A172 (cell line): ENCODE measurements around the gene RNASEH1. TPM values are rescaled to one million over a fixed set of nuclear protein-coding genes. Genes with fewer than 3 reads are reported as not detected.

Source experiments
- DNase-seq: peaks from one replicate; pipeline ENCODE4 v3.0.0-alpha.2; 2015; ENCODE audit warnings: low spot score
- total RNA-seq: library from RNA; depleted of rRNA; stranded (reverse); fragments of >200 nt; shearing (Covaris generic); gene quantifications from 2 replicates; pipeline ENCODE4 v1.2.3, GENCODE V29; 2014

RNASEH1 gene
- total RNA-seq, 1 experiment from 2014 or later: 61.6 TPM

DNA sequence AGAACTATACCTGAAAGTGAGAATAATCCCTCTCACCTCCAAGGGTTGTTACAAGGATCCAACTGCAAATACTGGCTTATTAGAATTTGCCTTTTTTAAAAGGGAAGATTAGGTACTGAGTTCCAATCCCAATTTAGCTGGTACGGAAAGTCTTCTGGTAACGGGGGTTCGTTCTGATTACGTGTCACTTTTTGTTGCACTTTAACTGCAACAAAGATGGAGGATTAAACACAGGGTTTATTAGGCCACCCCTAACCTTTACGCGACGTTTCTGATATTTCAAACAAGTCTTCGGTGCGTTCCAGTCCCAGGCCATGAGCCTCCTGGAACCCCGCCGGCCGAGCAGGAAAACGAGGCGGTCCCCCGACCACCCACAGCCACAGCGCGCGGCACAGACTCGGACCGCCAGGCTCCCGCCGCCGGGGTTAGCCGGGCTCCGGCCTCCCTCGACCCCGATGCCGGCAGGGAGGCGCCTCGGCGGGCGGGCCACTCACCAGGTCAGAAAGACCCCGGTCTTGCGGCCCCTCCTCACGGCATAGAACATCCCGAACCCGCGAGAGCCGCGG lies 411 bp downstream of the RNASEH1 start:
- peak; percentile 11 for DNase-seq

DNA sequence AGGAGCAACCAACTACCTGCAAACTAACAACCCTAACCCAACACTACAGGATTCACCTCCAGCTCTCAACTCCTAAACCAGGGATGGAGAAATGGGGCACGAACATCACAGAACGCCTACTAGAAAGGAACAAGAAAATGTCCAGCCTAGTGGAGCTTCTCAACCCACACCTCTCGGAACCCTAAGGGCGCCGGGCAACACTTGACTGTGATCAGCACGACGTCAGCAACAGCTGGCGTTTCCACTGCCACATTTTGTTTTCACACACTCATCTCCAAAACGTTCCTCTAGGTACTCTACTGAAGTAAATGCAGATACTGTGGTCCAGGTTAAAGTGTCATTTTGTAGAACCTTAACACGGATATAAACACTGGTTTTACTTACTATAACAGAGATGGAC lies 4.2 kb downstream of the RNASEH1 start:
- no peak for DNase-seq

- no peak for DNase-seq
Observed at GRCh38 chr2:3547915-3548314, 10.2 kb downstream of the RNASEH1 start.

GRCh38 chr2:3545788-3546478 lies 12.2 kb downstream of the RNASEH1 start:
- no peak for DNase-seq

DNA sequence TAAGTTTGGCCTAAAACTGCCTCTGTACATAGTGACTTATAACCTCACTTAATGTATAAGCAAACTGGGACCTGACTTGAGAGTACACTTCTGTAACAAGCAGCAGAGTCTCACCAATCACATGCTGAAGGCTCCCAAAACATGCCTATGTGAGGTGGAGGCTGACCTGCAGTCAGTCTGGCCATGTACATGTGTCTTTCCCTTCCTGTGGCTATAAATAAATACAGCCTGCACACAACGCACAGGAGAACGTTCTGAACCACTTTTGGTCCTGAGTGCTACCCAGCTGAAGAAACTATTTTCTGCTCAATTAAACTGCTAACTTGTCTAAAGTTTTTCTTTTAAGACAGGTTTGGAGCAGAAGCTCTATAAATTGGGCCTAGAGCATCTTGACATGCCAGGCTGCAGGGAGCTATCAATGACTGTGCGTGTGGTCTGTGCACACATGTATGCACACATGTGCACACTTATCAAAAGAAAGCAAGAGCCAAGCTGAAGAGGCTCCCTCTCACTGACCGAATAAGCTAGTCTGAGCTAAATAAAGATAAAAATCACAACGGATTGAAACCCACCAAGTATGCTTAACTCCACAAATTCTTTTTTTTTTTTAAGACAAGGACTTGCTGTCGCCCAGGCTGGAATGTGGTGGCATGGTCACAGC lies 15.0 kb downstream of the RNASEH1 start:
- no peak for DNase-seq

DNA sequence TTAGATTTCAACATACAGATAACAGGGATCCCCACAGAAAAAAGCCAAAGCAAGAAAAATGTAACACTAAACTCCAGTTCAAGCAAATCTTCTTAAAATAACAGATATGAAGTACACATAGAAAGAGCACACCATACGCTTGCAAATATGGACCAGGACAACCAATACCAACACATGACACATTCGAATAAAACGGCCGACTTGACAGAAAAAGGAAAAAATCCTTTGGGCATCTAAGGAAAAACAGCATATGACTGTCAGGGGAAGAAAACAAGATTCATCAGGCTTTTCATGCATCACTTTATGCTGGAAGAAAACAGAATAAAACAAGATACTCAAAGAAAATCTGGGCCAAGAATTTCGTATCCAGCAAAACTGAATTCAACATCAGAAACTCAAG lies 16.0 kb downstream of the RNASEH1 start:
- DNase-seq: no peak

GRCh38 chr2:3539836-3540235 lies 18.3 kb downstream of the RNASEH1 start:
- no peak for DNase-seq

DNA sequence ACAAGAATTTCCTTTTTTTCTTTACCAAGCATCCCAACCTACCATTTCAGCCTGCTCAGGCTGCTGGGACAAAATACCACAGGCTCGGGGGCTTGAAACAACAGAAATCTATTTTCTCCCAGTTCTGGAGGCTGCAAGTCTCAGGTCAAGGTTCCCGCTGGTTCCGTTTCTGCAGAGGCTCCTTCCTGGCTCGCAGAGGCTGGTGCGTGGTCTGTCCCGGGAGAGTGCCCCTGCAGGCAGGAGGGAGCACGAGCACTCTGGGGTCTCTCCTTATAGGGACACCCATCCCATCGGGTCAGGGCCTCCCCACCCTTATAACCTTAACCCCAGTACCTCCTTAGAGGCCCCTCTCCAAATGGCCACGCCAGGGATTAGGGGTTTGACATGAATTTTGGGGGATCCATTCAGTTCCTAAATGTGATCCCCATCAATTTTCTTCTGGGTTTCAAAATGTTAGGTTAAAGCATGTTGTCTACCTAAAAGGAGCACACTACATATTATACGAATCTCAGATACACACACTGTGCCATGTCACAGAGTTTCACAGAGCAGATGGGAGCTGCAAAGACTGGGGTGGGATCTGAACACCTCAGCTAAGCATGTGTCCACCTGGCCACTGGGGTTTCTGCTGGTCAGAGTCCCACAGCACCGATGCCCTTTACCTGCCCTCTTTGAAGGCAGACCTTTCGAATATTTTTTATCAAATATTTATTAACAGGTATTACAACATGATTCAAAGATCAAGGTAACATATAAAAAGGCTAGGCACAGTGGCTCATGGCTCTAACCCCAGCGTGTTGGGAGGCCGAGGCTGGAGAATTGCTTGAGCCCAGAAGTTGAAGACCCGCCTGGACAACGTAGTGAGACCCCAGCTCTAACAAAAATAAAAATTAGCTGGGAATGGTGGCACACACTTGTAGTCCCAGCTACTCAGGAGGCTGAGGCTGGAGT lies 21.2 kb downstream of the RNASEH1 start:
- peak; percentile 61 for DNase-seq

- peak; percentile 93 for DNase-seq
Observed at GRCh38 chr2:3535794-3536681, 22.1 kb downstream of the RNASEH1 start.

- DNase-seq: no peak
Observed at GRCh38 chr2:3535467-3535793, 22.7 kb downstream of the RNASEH1 start.

- DNase-seq: no peak
Observed at GRCh38 chr2:3534251-3534814, 23.8 kb downstream of the RNASEH1 start.

DNA sequence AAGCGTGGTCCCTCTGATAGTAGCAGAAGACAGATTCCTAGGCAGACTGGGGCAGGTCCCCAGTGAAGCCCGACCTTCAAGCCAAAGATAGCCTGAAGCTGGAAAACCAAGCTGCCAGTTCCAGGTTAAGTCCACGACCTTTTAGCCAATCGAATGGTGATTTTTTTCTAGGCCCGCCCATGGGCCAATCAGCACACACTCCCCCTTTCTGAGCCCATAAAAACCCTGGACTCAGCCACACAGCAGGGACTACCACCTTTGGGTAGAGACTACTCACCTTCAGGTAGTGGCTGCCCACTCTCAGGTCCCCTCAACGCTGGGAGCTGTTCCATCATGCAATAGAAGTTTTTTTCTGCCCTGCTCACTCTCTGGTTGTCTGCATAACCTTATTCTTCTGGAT lies 24.3 kb downstream of the RNASEH1 start:
- DNase-seq: no peak

DNA sequence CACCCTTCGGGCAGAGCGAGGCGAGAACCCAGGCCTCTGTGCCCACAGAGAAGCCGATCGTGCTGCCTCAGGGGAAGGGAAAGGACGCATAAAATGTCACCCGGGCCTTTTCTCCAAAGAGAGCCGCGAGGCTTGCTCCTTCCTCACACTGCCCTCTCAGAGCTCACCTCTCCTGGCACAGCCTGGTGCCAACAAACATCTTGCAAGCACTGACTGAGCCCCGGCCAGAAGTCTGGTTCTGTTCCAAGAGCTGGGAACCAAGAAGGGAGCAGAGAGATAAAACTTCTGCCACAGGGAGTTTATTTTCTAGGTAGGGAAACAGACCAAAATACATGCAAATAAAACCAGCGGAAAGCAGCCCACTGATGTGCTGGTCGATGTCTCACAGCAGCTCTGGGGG lies 25.2 kb downstream of the RNASEH1 start:
- DNase-seq: no peak

GRCh38 chr2:3529316-3530025 lies 28.7 kb downstream of the RNASEH1 start:
- DNase-seq: no peak

- DNase-seq: no peak
Observed at GRCh38 chr2:3527886-3528785, 30.0 kb downstream of the RNASEH1 start.

DNA sequence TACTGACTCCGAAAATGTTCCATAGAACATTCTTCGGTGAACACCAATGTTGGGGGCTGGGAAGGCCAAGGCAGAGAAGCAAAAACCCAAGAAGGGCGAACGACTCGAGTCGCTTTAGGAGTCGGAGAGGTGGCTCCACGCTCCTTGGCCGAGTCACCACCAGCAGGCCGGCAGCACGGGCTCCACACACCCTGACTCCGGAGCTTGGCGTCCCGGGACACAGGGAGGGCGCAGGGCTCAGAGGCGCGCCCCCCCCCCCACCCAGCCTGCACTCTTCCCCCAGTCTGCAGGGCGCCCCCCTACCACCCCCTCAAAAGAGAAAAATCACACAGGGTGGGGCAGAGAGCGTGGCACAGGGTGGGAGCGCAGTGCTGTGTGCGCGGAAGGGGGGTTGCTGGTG lies 31.3 kb downstream of the RNASEH1 start:
- DNase-seq: no peak

- peak; percentile 53 for DNase-seq
Observed at GRCh38 chr2:3523551-3524041, 34.5 kb downstream of the RNASEH1 start.

GRCh38 chr2:3522961-3523421 lies 35.1 kb downstream of the RNASEH1 start:
- DNase-seq: no peak

DNA sequence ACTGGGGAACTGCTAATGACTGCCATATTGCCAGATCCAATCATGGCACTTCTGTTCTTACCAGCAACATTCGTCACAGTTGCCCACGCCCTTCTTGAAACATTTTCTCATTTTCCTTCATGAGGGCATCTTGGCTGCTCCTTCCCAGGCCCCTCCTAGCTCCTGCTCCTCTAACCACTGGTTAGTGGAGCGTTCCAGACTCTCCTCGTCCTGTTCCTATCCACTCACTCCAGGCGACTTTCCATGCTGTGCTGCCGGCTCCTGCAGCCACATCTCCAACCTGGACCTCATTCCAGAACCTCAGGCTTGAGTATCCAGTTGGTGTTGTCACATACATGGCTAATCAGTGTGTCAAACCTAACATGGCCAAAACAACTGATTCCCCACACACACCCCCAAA lies 37.5 kb downstream of the RNASEH1 start:
- no peak for DNase-seq
